C4-2B (cell line): ENCODE data around the gene SLC16A14.

Experiments
- ZFX ChIP-seq: fragments of 450-650 bp; IDR thresholded peaks from 2 replicates; pipeline ENCODE4 v1.6.1; 2017
- TF ChIP-seq, protein P1 (sequence below): fragments of 450-650 bp; conservative IDR thresholded peaks from 2 replicates; pipeline ENCODE4 v1.5.1; 2017; ENCODE audit warnings: mild to moderate bottlenecking

DNA sequence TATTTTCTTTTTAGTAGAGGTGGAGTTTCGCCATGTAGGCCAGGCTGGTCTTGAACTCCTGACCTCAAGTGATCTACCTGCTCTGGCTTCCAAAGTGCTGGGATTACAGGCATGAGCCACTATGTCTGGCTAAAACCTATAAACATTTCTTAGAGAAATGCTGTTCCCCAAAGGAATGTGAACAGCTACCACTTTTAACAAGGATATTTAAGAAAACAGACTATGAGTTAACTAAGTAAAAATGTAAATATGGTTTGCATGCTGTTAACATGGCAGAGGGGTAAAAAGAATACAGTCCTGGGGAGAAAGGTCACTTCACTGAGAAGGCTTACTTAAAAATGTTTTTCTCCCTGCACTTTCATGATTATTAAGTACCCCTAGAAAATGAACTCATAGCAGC lies 57.1 kb downstream of the SLC16A14 start:
- TF ChIP-seq, protein P1, sequence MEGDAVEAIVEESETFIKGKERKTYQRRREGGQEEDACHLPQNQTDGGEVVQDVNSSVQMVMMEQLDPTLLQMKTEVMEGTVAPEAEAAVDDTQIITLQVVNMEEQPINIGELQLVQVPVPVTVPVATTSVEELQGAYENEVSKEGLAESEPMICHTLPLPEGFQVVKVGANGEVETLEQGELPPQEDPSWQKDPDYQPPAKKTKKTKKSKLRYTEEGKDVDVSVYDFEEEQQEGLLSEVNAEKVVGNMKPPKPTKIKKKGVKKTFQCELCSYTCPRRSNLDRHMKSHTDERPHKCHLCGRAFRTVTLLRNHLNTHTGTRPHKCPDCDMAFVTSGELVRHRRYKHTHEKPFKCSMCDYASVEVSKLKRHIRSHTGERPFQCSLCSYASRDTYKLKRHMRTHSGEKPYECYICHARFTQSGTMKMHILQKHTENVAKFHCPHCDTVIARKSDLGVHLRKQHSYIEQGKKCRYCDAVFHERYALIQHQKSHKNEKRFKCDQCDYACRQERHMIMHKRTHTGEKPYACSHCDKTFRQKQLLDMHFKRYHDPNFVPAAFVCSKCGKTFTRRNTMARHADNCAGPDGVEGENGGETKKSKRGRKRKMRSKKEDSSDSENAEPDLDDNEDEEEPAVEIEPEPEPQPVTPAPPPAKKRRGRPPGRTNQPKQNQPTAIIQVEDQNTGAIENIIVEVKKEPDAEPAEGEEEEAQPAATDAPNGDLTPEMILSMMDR = no peak
- no peak for TF ChIP-seq ZFX
